H1 (cell line): ENCODE measurements around the gene MKLN1. TPM values are rescaled to one million over a fixed set of nuclear protein-coding genes. Genes with fewer than 3 reads are reported as not detected.

Source experiments
- CTCF ChIA-PET: fragments of 300-600 bp; sonication (Branson Sonifier 250); formaldehyde crosslinking; loops from one replicate; lab custom pipeline; 2021; ENCODE audit not compliant: partially characterized antibody; lab: Charles Lee
- POLR2A ChIA-PET: fragments of 300-600 bp; sonication (Branson Sonifier 250); formaldehyde crosslinking; loops from one replicate; lab custom pipeline; 2021; ENCODE audit warnings: inconsistent platforms; ENCODE audit not compliant: partially characterized antibody; lab: Charles Lee
- DNase-seq, 2 experiments: peaks; one replicate each; pipeline versions ENCODE4 v3.0.0 to v3.0.0-alpha.2; 2010 to 2022; ENCODE audit warnings: low spot score in 2 of 2, low read depth in 1 of 2, mixed read lengths in 1 of 2
- FAIRE-seq: peaks from 2 replicates; lab custom pipeline; 2011; peaks lifted over from hg19 to GRCh38; lab: Jason Lieb, UNC
- H2AFZ ChIP-seq: 2 replicates; pipeline ENCODE4 v1.8.1; 2012; ENCODE audit warnings: low read length, inconsistent platforms
- H2AK5ac ChIP-seq: 2 replicates; pipeline ENCODE4 v1.6.1; 2013; ENCODE audit warnings: low read depth, low read length
- H2BK120ac ChIP-seq: replicated peaks from 2 replicates; pipeline ENCODE3; 2013; ENCODE audit warnings: low read depth, low read length, inconsistent platforms
- H2BK12ac ChIP-seq: 2 replicates; pipeline ENCODE4 v1.6.1; 2013; ENCODE audit warnings: low read depth, low read length
- H2BK15ac ChIP-seq: 2 replicates; pipeline ENCODE4 v1.6.1; 2013; ENCODE audit warnings: low read length
- H2BK20ac ChIP-seq: 2 replicates; pipeline ENCODE4 v1.6.1; 2013; ENCODE audit warnings: low read length
- H2BK5ac ChIP-seq: 2 replicates; pipeline ENCODE4 v1.6.1; 2013; ENCODE audit warnings: low read depth, low read length
- H3K14ac ChIP-seq: 2 replicates; pipeline ENCODE4 v1.6.1; 2013; ENCODE audit warnings: inconsistent platforms; ENCODE audit not compliant: insufficient read length
- H3K18ac ChIP-seq: 2 replicates; pipeline ENCODE4 v1.6.1; 2013; ENCODE audit warnings: low read length; ENCODE audit errors: extremely low read depth
- H3K23ac ChIP-seq: 2 replicates; pipeline ENCODE4 v1.6.1; 2013; ENCODE audit warnings: inconsistent platforms; ENCODE audit not compliant: insufficient read length
- H3K23me2 ChIP-seq: 2 replicates; pipeline ENCODE4 v1.6.1; 2013; ENCODE audit warnings: low read depth, low read length
- H3K27ac ChIP-seq: 2 replicates; pipeline ENCODE4 v1.6.1; 2011; ENCODE audit warnings: low read depth, low read length, inconsistent platforms
- H3K27me3 ChIP-seq, 4 experiments: replicated peaks in 1 of 4; 1 replicate in 1 of 4; 2 replicates in 3 of 4; pipeline versions ENCODE4 v1.6.1 to v1.8.1; 2011 to 2013; ENCODE audit warnings: low read length in 3 of 4, mild to moderate bottlenecking in 3 of 4, inconsistent platforms in 2 of 4, mixed read lengths in 2 of 4, moderate library complexity in 1 of 4; ENCODE audit not compliant: control insufficient read depth in 3 of 4, insufficient read depth in 3 of 4; ENCODE audit errors: extremely low read depth in 1 of 4
- H3K36me3 ChIP-seq, 4 experiments: 2 replicates each; pipeline versions ENCODE4 v1.6.1 to v1.8.1; 2011 to 2013; ENCODE audit warnings: mild to moderate bottlenecking in 4 of 4, low read length in 3 of 4, moderate library complexity in 2 of 4, control low read depth in 1 of 4, inconsistent platforms in 1 of 4; ENCODE audit not compliant: insufficient read depth in 4 of 4, control insufficient read depth in 2 of 4
- H3K4ac ChIP-seq: replicated peaks from 2 replicates; pipeline ENCODE3; 2013; ENCODE audit warnings: low read length, low read depth, mixed read lengths, inconsistent platforms; ENCODE audit not compliant: insufficient read length
- H3K4me1 ChIP-seq, 4 experiments: replicated peaks in 1 of 4; 1 replicate in 1 of 4; 2 replicates in 3 of 4; pipeline versions ENCODE4 v1.6.1 to v1.8.1; 2011 to 2013; ENCODE audit warnings: low read length in 3 of 4, inconsistent platforms in 2 of 4, mixed read lengths in 1 of 4; ENCODE audit not compliant: insufficient read depth in 4 of 4, control insufficient read depth in 3 of 4
- H3K4me2 ChIP-seq, 2 experiments: 2 replicates each; pipeline versions ENCODE4 v1.6.1 to v1.8.1; 2011 to 2013; ENCODE audit warnings: low read depth in 2 of 2, low read length in 2 of 2, control low read depth in 1 of 2, inconsistent platforms in 1 of 2, mild to moderate bottlenecking in 1 of 2; ENCODE audit not compliant: insufficient read depth in 1 of 2
- H3K4me3 ChIP-seq, 4 experiments: fragments of 200-600, 300-600 bp in 1 of 4; sonication (generic), shearing (Covaris generic), sonication (Bioruptor Twin) in 1 of 4; 2 replicates each; pipeline versions ENCODE4 v1.5.1 to v1.8.1; 2011 to 2016; ENCODE audit warnings: low read length in 4 of 4, low read depth in 3 of 4, control low read depth in 2 of 4, inconsistent platforms in 2 of 4, mild to moderate bottlenecking in 2 of 4, mixed read lengths in 1 of 4, moderate library complexity in 1 of 4; ENCODE audit not compliant: insufficient read depth in 2 of 4; ENCODE audit errors: extremely low read depth in 1 of 4
- H3K56ac ChIP-seq: replicated peaks from 2 replicates; pipeline ENCODE3; 2013; ENCODE audit warnings: low read depth, mild to moderate bottlenecking, mixed read lengths, low read length, inconsistent platforms; ENCODE audit not compliant: insufficient read length
- H3K79me1 ChIP-seq: 2 replicates; pipeline ENCODE4 v1.6.1; 2013; ENCODE audit warnings: low read depth, low read length, control low read depth
- H3K79me2 ChIP-seq, 2 experiments: 2 replicates each; pipeline versions ENCODE4 v1.6.1 to v1.8.1; 2012 to 2013; ENCODE audit warnings: low read length in 2 of 2, mild to moderate bottlenecking in 2 of 2, inconsistent platforms in 1 of 2; ENCODE audit not compliant: insufficient read depth in 2 of 2, control insufficient read depth in 1 of 2
- H3K9ac ChIP-seq, 4 experiments: replicated peaks in 1 of 4; 1 replicate in 1 of 4; 2 replicates in 3 of 4; pipeline versions ENCODE4 v1.6.1 to v1.8.1; 2011 to 2013; ENCODE audit warnings: low read depth in 3 of 4, low read length in 3 of 4, control low read depth in 2 of 4, mild to moderate bottlenecking in 2 of 4, moderate library complexity in 2 of 4, inconsistent platforms in 1 of 4; ENCODE audit errors: extremely low read depth in 1 of 4
- H3K9me3 ChIP-seq, 2 experiments: 2 replicates each; pipeline versions ENCODE4 v1.6.1 to v1.8.1; 2012 to 2013; ENCODE audit warnings: mild to moderate bottlenecking in 2 of 2, moderate library complexity in 2 of 2, control low read depth in 1 of 2, inconsistent platforms in 1 of 2, low read depth in 1 of 2, low read length in 1 of 2, mixed read lengths in 1 of 2; ENCODE audit not compliant: insufficient read depth in 2 of 2
- H4K20me1 ChIP-seq, 2 experiments: replicated peaks in 1 of 2; 2 replicates each; pipeline versions ENCODE3 to v1.8.1; 2011 to 2013; ENCODE audit warnings: inconsistent platforms in 2 of 2, low read length in 2 of 2, mild to moderate bottlenecking in 1 of 2; ENCODE audit not compliant: insufficient read depth in 2 of 2, control insufficient read depth in 1 of 2
- H4K5ac ChIP-seq: 2 replicates; pipeline ENCODE4 v1.6.1; 2013; ENCODE audit warnings: low read length, low read depth, mixed read lengths, inconsistent platforms; ENCODE audit not compliant: insufficient read length
- H4K8ac ChIP-seq: 2 replicates; pipeline ENCODE4 v1.8.0; 2013; ENCODE audit warnings: mild to moderate bottlenecking, moderate library complexity, low read length, inconsistent platforms; ENCODE audit not compliant: insufficient read depth; ENCODE audit errors: extremely low read depth
- H4K91ac ChIP-seq: replicated peaks from 2 replicates; pipeline ENCODE3; 2013; ENCODE audit warnings: low read length, mixed read lengths, inconsistent platforms; ENCODE audit not compliant: insufficient read length
- HDAC2 ChIP-seq, 2 experiments: fragments of 300-600 bp in 1 of 2; sonication (generic) in 1 of 2; IDR thresholded peaks; 2 replicates each; pipeline ENCODE4 v1.6.1; 2011 to 2012; ENCODE audit warnings: low read depth in 2 of 2, low read length in 2 of 2, mild to moderate bottlenecking in 2 of 2, moderate library complexity in 2 of 2, borderline replicate concordance in 1 of 2, inconsistent platforms in 1 of 2
- HDAC6 ChIP-seq: IDR thresholded peaks from one replicate; pipeline ENCODE4 v1.7.1; 2012; ENCODE audit warnings: low read depth, mild to moderate bottlenecking, inconsistent platforms, low read length, moderate library complexity
- SIRT6 ChIP-seq: IDR thresholded peaks from one replicate; pipeline ENCODE4 v1.7.1; 2012; ENCODE audit warnings: low read length, inconsistent platforms
- TEAD4 ChIP-seq: IDR thresholded peaks from 2 replicates; pipeline ENCODE4 v1.6.1; 2012; ENCODE audit warnings: low read depth, low read length, inconsistent platforms, mixed read lengths
- YY1 ChIP-seq: IDR thresholded peaks from 2 replicates; pipeline ENCODE4 v1.6.1; 2011; ENCODE audit warnings: low read depth, mild to moderate bottlenecking, low read length
- WGBS, 2 experiments: shearing (Covaris generic) in 1 of 2; methylation state at CpG; one replicate each; pipeline versions ENCODE4 v1.1.6 to v1.1.7; 2013 to 2015; ENCODE audit warnings: low lambda C conversion rate in 2 of 2, mixed read lengths in 2 of 2, inconsistent platforms in 1 of 2, low coverage in 1 of 2, missing lambda C conversion rate in 1 of 2; ENCODE audit not compliant: insufficient replicate concordance in 2 of 2, insufficient coverage in 1 of 2, insufficient read length in 1 of 2; ENCODE audit errors: extremely low coverage in 1 of 2, missing lambda C conversion rate in 1 of 2; 5-methylcytosine and 5-hydroxymethylcytosine counted together
- polyA plus RNA-seq, 7 experiments: library from polyadenylated mRNA; depleted of rRNA in 3 of 7; stranded (reverse) in 5 of 7; unstranded in 2 of 7; fragments of >200 nt in 5 of 7; fragments of 200-250 nt in 2 of 7; gene quantifications; 1 replicate in 5 of 7; 2 replicates in 1 of 7; 4 replicates in 1 of 7; pipeline versions ENCODE4 v1.2.1 to v1.2.3, GENCODE V29; 2011 to 2013; ENCODE audit warnings: missing spikeins in 2 of 7, mixed read lengths in 2 of 7
- total RNA-seq: library from RNA; stranded (reverse); fragmentation: NEBNext Ultra II Directional; extraction: Animal tissue kit (Norgen Biotek cat#: 25700); gene quantifications from 2 replicates; pipeline ENCODE4 v1.2.1, GENCODE V29; 2021
- TF ChIP-seq, protein P1 (sequence below): IDR thresholded peaks from 2 replicates; pipeline ENCODE4 v1.6.1; 2012; ENCODE audit warnings: inconsistent platforms
- TF ChIP-seq, protein P2 (sequence below), 3 experiments: IDR thresholded peaks; 1 replicate in 2 of 3; 2 replicates in 1 of 3; pipeline versions ENCODE4 v1.5.1 to v1.6.1; 2011; ENCODE audit warnings: low read length in 3 of 3, mild to moderate bottlenecking in 3 of 3, inconsistent platforms in 2 of 3, low read depth in 1 of 3, moderate library complexity in 1 of 3; ENCODE audit not compliant: insufficient read depth in 1 of 3; ENCODE audit errors: control extremely low read depth in 1 of 3
- TF ChIP-seq, protein P3 (sequence below): IDR thresholded peaks from 2 replicates; pipeline ENCODE4 v1.6.1; 2012; ENCODE audit warnings: low read length, inconsistent platforms

MKLN1 gene
- total and polyA plus RNA-seq, 2 of the 8 experiments (the other 6 are each of a cell fraction or from before 2014, with no cell fraction given): 22.3 to 50.9 TPM

DNA sequence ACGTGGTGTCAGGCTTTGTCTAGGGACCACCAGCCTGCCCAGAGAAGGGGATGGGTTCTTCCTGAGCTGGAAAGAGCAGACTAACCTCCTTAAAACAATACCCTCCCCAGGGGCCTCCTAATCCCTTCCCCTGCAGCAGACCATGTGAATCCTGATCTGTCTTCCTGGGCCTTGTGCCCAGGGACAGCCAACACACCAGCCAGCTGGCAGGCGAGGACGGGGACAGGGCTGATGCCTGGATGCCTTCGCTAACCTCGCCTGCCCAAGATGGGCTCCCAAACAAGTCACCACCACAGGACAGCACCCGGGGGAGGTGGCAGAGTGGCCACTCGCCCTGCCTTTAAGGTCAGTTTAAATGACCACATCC, 211.1 kb downstream of the MKLN1 start:
- H3K23me2 ChIP-seq: no peaks in the 10 kb centered on the region
- POLR2A ChIA-PET: interaction anchor here (0.6 to 17.7 kb wide), 17 partner anchors 10 to 589 kb away, joined by 3 to 108 read pairs (median 4); partner anchors contain the start of gene PODXL
- DNase-seq (no peak), FAIRE-seq (no peak)
- H3K79me1 ChIP-seq: peaks cover 26% of the 10 kb centered on the region
- no peak overlapping the region for H4K5ac ChIP-seq
- no peak overlapping the region for H3K14ac ChIP-seq
- 89% methylated on average over 7 of the region's 7 CpGs; no CpG with 5 or more reads in 1 of the 2 experiments for WGBS, 2 experiments
- no peak overlapping the region for H2BK15ac ChIP-seq
- no peak overlapping the region for H2AFZ ChIP-seq
- H2BK12ac ChIP-seq: no peak overlapping the region; the same call in 1 of the 2 replicates
- no peak overlapping the region for H2BK20ac ChIP-seq
- H3K27ac ChIP-seq: peak overlapping the region; percentile 47; the same call in 1 of the 2 replicates
- no peaks in the 10 kb centered on the region for H3K27me3 ChIP-seq
- no peak overlapping the region for H3K4ac ChIP-seq
- peak overlapping the region; percentile 53; the same call in 1 of the 2 replicates for H2BK5ac ChIP-seq
- H3K79me2 ChIP-seq: peaks cover 76 to 100% of the 10 kb centered on the region in 2 experiments
- H3K36me3 ChIP-seq: peaks cover 5 to 88% (median 13%) of the 10 kb centered on the region in 4 experiments
- H3K4me3 ChIP-seq: peak overlapping the region in 1 of 4 experiments; percentile 7; a peak in 1 of 8 replicates
- H2AK5ac ChIP-seq: no peak overlapping the region
- CTCF ChIA-PET: interaction anchor here (0.8 to 11.9 kb wide), 8 partner anchors 10 to 117 kb away, joined by 3 to 154 read pairs (median 5); no protein-coding TSS in a partner anchor
- H4K8ac ChIP-seq: no peak overlapping the region
- H3K18ac ChIP-seq: 0 out of 2 replicates have a peak overlapping the region, but pooled peaks have one; percentile 62
- H3K4me1 ChIP-seq: peaks cover 20 to 67% (median 40%) of the 10 kb centered on the region in 4 experiments
- H3K56ac ChIP-seq: no peak overlapping the region
- peaks cover 70 to 77% of the 10 kb centered on the region in 2 experiments for H4K20me1 ChIP-seq
- H3K23ac ChIP-seq: no peak overlapping the region
- peak overlapping the region; percentile 4 to 19; a peak in 1 of 4 replicates for H3K4me2 ChIP-seq
- H3K9me3 ChIP-seq: no peaks in the 10 kb centered on the region
- H2BK120ac ChIP-seq: no peak overlapping the region
- no peak overlapping the region for H4K91ac ChIP-seq
- H3K9ac ChIP-seq: no peak overlapping the region
- TF ChIP-seq HDAC6: no peak
- TF ChIP-seq SIRT6: no peak
- no peak for TF ChIP-seq HDAC2 (IDR thresholded peaks at IDR 0.05; ENCODE audit: borderline replicate concordance in 1 of 2, low read depth in 2 of 2, low read length in 2 of 2)
- TF ChIP-seq, protein P1, sequence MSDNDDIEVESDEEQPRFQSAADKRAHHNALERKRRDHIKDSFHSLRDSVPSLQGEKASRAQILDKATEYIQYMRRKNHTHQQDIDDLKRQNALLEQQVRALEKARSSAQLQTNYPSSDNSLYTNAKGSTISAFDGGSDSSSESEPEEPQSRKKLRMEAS: peak; percentile 48; the same call in 1 of the 2 replicates
- no peak for TF ChIP-seq TEAD4
- TF ChIP-seq, protein P2, sequence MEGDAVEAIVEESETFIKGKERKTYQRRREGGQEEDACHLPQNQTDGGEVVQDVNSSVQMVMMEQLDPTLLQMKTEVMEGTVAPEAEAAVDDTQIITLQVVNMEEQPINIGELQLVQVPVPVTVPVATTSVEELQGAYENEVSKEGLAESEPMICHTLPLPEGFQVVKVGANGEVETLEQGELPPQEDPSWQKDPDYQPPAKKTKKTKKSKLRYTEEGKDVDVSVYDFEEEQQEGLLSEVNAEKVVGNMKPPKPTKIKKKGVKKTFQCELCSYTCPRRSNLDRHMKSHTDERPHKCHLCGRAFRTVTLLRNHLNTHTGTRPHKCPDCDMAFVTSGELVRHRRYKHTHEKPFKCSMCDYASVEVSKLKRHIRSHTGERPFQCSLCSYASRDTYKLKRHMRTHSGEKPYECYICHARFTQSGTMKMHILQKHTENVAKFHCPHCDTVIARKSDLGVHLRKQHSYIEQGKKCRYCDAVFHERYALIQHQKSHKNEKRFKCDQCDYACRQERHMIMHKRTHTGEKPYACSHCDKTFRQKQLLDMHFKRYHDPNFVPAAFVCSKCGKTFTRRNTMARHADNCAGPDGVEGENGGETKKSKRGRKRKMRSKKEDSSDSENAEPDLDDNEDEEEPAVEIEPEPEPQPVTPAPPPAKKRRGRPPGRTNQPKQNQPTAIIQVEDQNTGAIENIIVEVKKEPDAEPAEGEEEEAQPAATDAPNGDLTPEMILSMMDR (IDR thresholded peaks at IDR 0.05; ENCODE audit: control extremely low read depth in 1 of 3, insufficient read depth in 1 of 3, low read depth in 1 of 3, low read length in 3 of 3): no peak
- TF ChIP-seq, protein P3, sequence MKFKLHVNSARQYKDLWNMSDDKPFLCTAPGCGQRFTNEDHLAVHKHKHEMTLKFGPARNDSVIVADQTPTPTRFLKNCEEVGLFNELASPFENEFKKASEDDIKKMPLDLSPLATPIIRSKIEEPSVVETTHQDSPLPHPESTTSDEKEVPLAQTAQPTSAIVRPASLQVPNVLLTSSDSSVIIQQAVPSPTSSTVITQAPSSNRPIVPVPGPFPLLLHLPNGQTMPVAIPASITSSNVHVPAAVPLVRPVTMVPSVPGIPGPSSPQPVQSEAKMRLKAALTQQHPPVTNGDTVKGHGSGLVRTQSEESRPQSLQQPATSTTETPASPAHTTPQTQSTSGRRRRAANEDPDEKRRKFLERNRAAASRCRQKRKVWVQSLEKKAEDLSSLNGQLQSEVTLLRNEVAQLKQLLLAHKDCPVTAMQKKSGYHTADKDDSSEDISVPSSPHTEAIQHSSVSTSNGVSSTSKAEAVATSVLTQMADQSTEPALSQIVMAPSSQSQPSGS: no peak
- TF ChIP-seq YY1: no peak
